B cell (primary cell): ENCODE measurements around the gene GLG1. TPM values are rescaled to one million over a fixed set of nuclear protein-coding genes. Genes with fewer than 3 reads are reported as not detected.
A peak's percentile ranks its signal among the peaks of the same experiment; 100 is the strongest.

Source experiments
- ATAC-seq: fragments of 200-7000 bp; cut with Tn5 transposase; one replicate; pipeline ENCODE4 v1.10.0; 2021; ENCODE audit warnings: low read depth, mild to moderate bottlenecking, moderate number of reproducible peaks, moderate library complexity
- CTCF ChIA-PET: fragments of 350-600 bp; sonication (Branson Sonifier 250); formaldehyde crosslinking; loops from one replicate; lab custom pipeline; 2021; ENCODE audit warnings: antibody characterized with exemption, inconsistent platforms; lab: Charles Lee
- POLR2A ChIA-PET: fragments of 350-600 bp; sonication (Branson Sonifier 250); formaldehyde crosslinking; loops from one replicate; lab custom pipeline; 2021; ENCODE audit warnings: antibody characterized with exemption; lab: Charles Lee
- DNase-seq: peaks from one replicate; pipeline ENCODE4 v3.0.0; 2013
- H2AFZ ChIP-seq: 2 replicates; pipeline ENCODE4 v1.6.1; 2012; ENCODE audit warnings: mild to moderate bottlenecking, low read depth, low read length; ENCODE audit not compliant: insufficient read depth, poor library complexity, severe bottlenecking
- H3K27ac ChIP-seq, 2 donors: 1 replicate in 1 of 2; 2 replicates in 1 of 2; pipeline ENCODE4 v1.5.1; 2012 to 2013; ENCODE audit warnings: low read length in 2 of 2, mild to moderate bottlenecking in 2 of 2, moderate library complexity in 1 of 2
- H3K27me3 ChIP-seq, 4 experiments: fragments of 200-600 bp in 1 of 4; sonication (generic) in 1 of 4; replicated peaks in 1 of 4; 1 replicate in 2 of 4; 2 replicates in 2 of 4; pipeline versions ENCODE4 v1.6.1 to v1.7.0; 2013 to 2016; ENCODE audit warnings: low read length in 3 of 4, mild to moderate bottlenecking in 2 of 4, mixed read lengths in 1 of 4, moderate library complexity in 1 of 4; ENCODE audit not compliant: insufficient read depth in 4 of 4, control insufficient read depth in 3 of 4; ENCODE audit errors: control extremely low read depth in 1 of 4
- H3K36me3 ChIP-seq, 2 experiments: replicated peaks in 1 of 2; 1 replicate in 1 of 2; 2 replicates in 1 of 2; pipeline versions ENCODE4 v1.6.1 to v1.7.1; 2013; ENCODE audit warnings: low read length in 1 of 2; ENCODE audit not compliant: insufficient read depth in 2 of 2, control insufficient read depth in 1 of 2; ENCODE audit errors: control extremely low read depth in 1 of 2, extremely low read depth in 1 of 2
- H3K4me1 ChIP-seq, 2 donors: fragments of 200-600 bp in 1 of 2; sonication (generic) in 1 of 2; 1 replicate in 1 of 2; 2 replicates in 1 of 2; pipeline versions ENCODE4 v1.5.1 to v1.6.1; 2013 to 2017; ENCODE audit warnings: low read length in 2 of 2; ENCODE audit not compliant: control insufficient read depth in 2 of 2, insufficient read depth in 2 of 2
- H3K4me2 ChIP-seq: replicated peaks from 2 replicates; pipeline ENCODE3; 2012; ENCODE audit warnings: mild to moderate bottlenecking, low read depth, low read length; ENCODE audit not compliant: poor library complexity, severe bottlenecking
- H3K4me3 ChIP-seq, 5 experiments: fragments of 200-600 bp in 1 of 5; sonication (generic) in 1 of 5; 1 replicate in 3 of 5; 2 replicates in 2 of 5; pipeline versions ENCODE4 v1.5.1 to v1.7.0; 2011 to 2016; ENCODE audit warnings: low read length in 4 of 5, mild to moderate bottlenecking in 4 of 5, low read depth in 2 of 5, control low read depth in 1 of 5, moderate library complexity in 1 of 5; ENCODE audit not compliant: insufficient read depth in 1 of 5; ENCODE audit errors: control extremely low read depth in 1 of 5, extremely low read depth in 1 of 5
- H3K79me2 ChIP-seq: fragments of 200-600 bp; sonication (generic); one replicate; pipeline ENCODE4 v1.6.0; 2016; ENCODE audit warnings: low read length; ENCODE audit not compliant: control insufficient read depth, insufficient read depth
- H3K9ac ChIP-seq: fragments of 200-600 bp; sonication (generic); 2 replicates; pipeline ENCODE4 v1.6.1; 2017; ENCODE audit warnings: mild to moderate bottlenecking, low read length, moderate library complexity
- H3K9me3 ChIP-seq, 3 donors: one replicate each; pipeline versions ENCODE4 v1.6.1 to v1.7.1; 2013; ENCODE audit warnings: low read length in 2 of 3; ENCODE audit not compliant: control insufficient read depth in 2 of 3, insufficient read depth in 1 of 3; ENCODE audit errors: control extremely low read depth in 1 of 3
- H4K20me1 ChIP-seq: 2 replicates; pipeline ENCODE4 v1.6.0; 2012; ENCODE audit warnings: mild to moderate bottlenecking, low read length; ENCODE audit not compliant: insufficient read depth, control insufficient read depth, poor library complexity, severe bottlenecking
- H3K27ac Mint-ChIP-seq: one replicate; pipeline ENCODE4 v1.8.0; 2021; ENCODE audit warnings: mixed read lengths
- H3K27me3 Mint-ChIP-seq: one replicate; pipeline ENCODE4 v1.8.0; 2021; ENCODE audit warnings: mixed read lengths
- H3K4me1 Mint-ChIP-seq: one replicate; pipeline ENCODE4 v1.8.0; 2021; ENCODE audit warnings: mixed read lengths
- H3K4me3 Mint-ChIP-seq: one replicate; pipeline ENCODE4 v1.8.0; 2021; ENCODE audit warnings: mixed read lengths
- H3K9me3 Mint-ChIP-seq: one replicate; pipeline ENCODE4 v1.8.0; 2022; ENCODE audit warnings: mixed read lengths; ENCODE audit not compliant: insufficient read depth
- EZH2 ChIP-seq: IDR thresholded peaks from 2 replicates; pipeline ENCODE4 v1.6.1; 2012; ENCODE audit warnings: borderline replicate concordance, low read depth, mild to moderate bottlenecking, moderate library complexity, low read length; ENCODE audit not compliant: insufficient read depth, poor library complexity, severe bottlenecking
- WGBS: methylation state at CpG from one replicate; pipeline ENCODE4 v1.1.5; 2013; ENCODE audit warnings: missing lambda C conversion rate; ENCODE audit not compliant: insufficient coverage; 5-methylcytosine and 5-hydroxymethylcytosine counted together
- intact Hi-C: fragments of 100-400 bp; cut with micrococcal nuclease; formaldehyde crosslinking; loops from one replicate; pipeline ENCODE4 v1.10.0; 2022
- polyA plus RNA-seq: library from polyadenylated mRNA; depleted of rRNA; stranded (reverse); fragments of >200 nt; gene quantifications from 2 replicates; pipeline ENCODE4 v1.2.3, GENCODE V29; 2012
- total RNA-seq, 2 donors: library from RNA; stranded (reverse); fragments of 120-200 nt in 1 of 2; gene quantifications; 1 replicate in 1 of 2; 2 replicates in 1 of 2; pipeline versions ENCODE4 v1.2.3 to v1.2.4, GENCODE V29; 2013 to 2022
- TF ChIP-seq, protein P1 (sequence below): fragments of 200-600 bp; IDR thresholded peaks from one replicate; pipeline ENCODE4 v1.8.0; 2022; ENCODE audit warnings: antibody characterized with exemption, mild to moderate bottlenecking

The GLG1 gene
- total and polyA plus RNA-seq, 2 donors (not counting 1 experiment from before 2014, with no cell fraction given) = 28.3 to 114 TPM

DNA sequence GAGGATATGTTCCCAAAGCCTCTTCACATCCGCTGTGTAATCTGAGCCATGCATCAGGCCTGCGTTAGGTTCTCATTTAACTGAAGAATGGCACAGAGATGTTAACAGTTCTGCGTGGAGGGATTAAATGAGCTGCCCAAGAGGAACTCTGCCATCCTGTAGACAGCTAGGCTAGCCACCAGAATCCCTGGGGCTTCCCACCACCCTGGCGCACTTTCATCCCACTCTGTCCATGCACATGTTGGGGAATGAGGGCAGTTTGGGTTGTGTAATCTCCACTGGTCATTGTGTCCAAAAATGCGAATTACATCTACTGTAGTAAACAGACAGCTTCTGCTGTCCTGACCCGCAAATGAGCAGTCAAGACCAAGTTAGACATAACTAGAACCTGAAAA lies 1.0 kb upstream of the GLG1 start:
- no peaks in the 10 kb centered on the region for H3K27me3 ChIP-seq
- no peaks in the 10 kb centered on the region for H3K36me3 ChIP-seq
- peaks cover 45% of the 10 kb centered on the region for H3K79me2 ChIP-seq
- no peak for DNase-seq
- peak overlapping the region in 1 of 5 experiments; percentile 83 for H3K4me3 ChIP-seq
- intact Hi-C loops = loop anchor here (2.0 kb wide), 2 partner anchors 377 to 541 kb away; partner anchors contain the start of genes WDR59 and ZFP1
- peaks cover 25 to 26% of the 10 kb centered on the region in 2 donors for H3K4me1 ChIP-seq
- ChIA-PET CTCF (interaction anchor here (1.0 to 2.5 kb wide), 3 partner anchors 14 to 22 kb away, joined by 3 to 6 read pairs (median 3); no protein-coding TSS in a partner anchor), POLR2A (interaction anchor here (0.6 to 0.7 kb wide), 2 partner anchors 315 to 487 kb away, joined by 3 to 6 read pairs; no protein-coding TSS in a partner anchor)
- peaks cover 32% of the 10 kb centered on the region for H3K4me1 Mint-ChIP-seq
- no peaks in the 10 kb centered on the region for H4K20me1 ChIP-seq
- peak overlapping the region; percentile 82 for H3K4me2 ChIP-seq
- TF ChIP-seq, protein P1, sequence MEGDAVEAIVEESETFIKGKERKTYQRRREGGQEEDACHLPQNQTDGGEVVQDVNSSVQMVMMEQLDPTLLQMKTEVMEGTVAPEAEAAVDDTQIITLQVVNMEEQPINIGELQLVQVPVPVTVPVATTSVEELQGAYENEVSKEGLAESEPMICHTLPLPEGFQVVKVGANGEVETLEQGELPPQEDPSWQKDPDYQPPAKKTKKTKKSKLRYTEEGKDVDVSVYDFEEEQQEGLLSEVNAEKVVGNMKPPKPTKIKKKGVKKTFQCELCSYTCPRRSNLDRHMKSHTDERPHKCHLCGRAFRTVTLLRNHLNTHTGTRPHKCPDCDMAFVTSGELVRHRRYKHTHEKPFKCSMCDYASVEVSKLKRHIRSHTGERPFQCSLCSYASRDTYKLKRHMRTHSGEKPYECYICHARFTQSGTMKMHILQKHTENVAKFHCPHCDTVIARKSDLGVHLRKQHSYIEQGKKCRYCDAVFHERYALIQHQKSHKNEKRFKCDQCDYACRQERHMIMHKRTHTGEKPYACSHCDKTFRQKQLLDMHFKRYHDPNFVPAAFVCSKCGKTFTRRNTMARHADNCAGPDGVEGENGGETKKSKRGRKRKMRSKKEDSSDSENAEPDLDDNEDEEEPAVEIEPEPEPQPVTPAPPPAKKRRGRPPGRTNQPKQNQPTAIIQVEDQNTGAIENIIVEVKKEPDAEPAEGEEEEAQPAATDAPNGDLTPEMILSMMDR = no peak
- no peak for ATAC-seq
- peak overlapping the region; percentile 96 for H2AFZ ChIP-seq
- no peaks in the 10 kb centered on the region for H3K9me3 ChIP-seq
- H3K27ac Mint-ChIP-seq = peak overlapping the region; percentile 26
- H3K9me3 Mint-ChIP-seq = no peaks in the 10 kb centered on the region
- H3K27me3 Mint-ChIP-seq = no peaks in the 10 kb centered on the region
- H3K27ac ChIP-seq = no peak overlapping the region
- H3K9ac ChIP-seq = no peak overlapping the region
- WGBS = 91% methylated on average over 5 of the region's 6 CpGs
- peak overlapping the region; percentile 90 for H3K4me3 Mint-ChIP-seq

DNA sequence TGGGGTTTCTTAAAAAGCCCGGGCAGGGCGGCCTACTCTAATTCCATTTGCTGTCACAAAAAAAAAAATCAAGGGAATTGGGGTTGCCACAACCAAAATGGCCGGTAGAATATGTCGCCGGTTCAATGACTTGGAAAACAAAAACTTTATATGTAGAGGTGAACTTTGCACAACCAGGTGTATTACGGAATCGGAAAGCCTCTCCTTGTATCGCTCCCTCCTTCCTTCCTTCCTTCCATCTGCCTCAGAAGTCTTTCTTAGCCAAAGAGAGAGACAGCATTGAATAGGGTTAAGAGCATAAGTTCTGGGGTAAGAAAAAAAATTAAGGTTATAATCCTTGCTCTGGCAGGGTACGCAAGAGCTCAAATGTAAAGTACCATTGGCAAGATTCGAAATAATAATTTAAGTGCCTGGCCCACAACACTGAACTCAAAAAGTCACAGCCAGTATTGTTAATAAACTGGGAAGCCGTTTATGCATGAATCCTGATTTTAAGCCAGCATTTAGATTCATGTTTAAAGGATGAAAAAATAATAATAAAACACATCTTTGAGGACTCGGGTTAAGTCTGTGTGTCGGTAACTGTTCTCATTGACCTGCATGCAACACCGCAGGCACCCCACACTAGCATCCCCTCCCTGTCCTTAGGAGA lies 522 bp upstream of the GLG1 start:
- DNase-seq = no peak
- Histone ChIP-seq H2AFZ (peak overlapping the region; percentile 96), H3K9me3 (peaks cover 0 to 3% (median 0%) of the 10 kb centered on the region in 3 donors), H4K20me1 (no peaks in the 10 kb centered on the region), H3K4me2 (peak overlapping the region; percentile 82), H3K4me3 (peak overlapping the region; percentile 61 to 99 (median 93)), H3K79me2 (peaks cover 50% of the 10 kb centered on the region), H3K4me1 (peaks cover 25 to 26% of the 10 kb centered on the region in 2 donors), H3K9ac (peak overlapping the region; percentile 94), H3K36me3 (no peaks in the 10 kb centered on the region), H3K27me3 (no peaks in the 10 kb centered on the region), H3K27ac (peak overlapping the region; percentile 87 to 92)
- Mint-ChIP-seq H3K27ac (peak overlapping the region; percentile 85), H3K4me3 (peak overlapping the region; percentile 90), H3K27me3 (no peaks in the 10 kb centered on the region), H3K4me1 (peaks cover 36% of the 10 kb centered on the region), H3K9me3 (no peaks in the 10 kb centered on the region)
- no peak for TF ChIP-seq EZH2
- TF ChIP-seq, protein P1 = no peak
- no peak for ATAC-seq
- POLR2A ChIA-PET = interaction anchor here (1.2 kb wide), 1 partner anchor 59 kb away, joined by 6 read pairs; the partner anchor contains the start of gene RFWD3
- intact Hi-C loops = loop anchor here (2.0 kb wide), 2 partner anchors 377 to 541 kb away; partner anchors contain the start of genes WDR59 and ZFP1
- 71% methylated on average over 3 of the region's 14 CpGs for WGBS
- CTCF ChIA-PET = interaction anchor here (1.0 to 2.5 kb wide), 5 partner anchors 15 to 59 kb away, joined by 3 to 6 read pairs (median 3); partner anchors contain the start of gene RFWD3
